HG03135 (cell line): ENCODE measurements around the gene RPL12.
"Not testable (repeated sequence)": the region's sequence is repeated elsewhere in the genome, so short reads cannot be mapped to it uniquely, and the experiment has no call there.

ENCODE experiments used
- ATAC-seq: cut with Tn5 transposase; IDR thresholded peaks from one replicate; pipeline ENCODE4 v1.9.1; 2021; ENCODE audit warnings: mild to moderate bottlenecking, moderate library complexity; ENCODE audit not compliant: unreplicated experiment

Gene RPL12

GRCh38 chr9:127470662-127471061 lies 19.5 kb upstream of the RPL12 start:
- ATAC-seq: no peak

GRCh38 chr9:127467621-127468020 lies 16.4 kb upstream of the RPL12 start:
- ATAC-seq: no peak

- ATAC-seq: not testable (repeated sequence)
Measured at GRCh38 chr9:127466407-127466917, 15.3 kb upstream of the RPL12 start.

- no peak for ATAC-seq
Measured at GRCh38 chr9:127463911-127464310, 12.7 kb upstream of the RPL12 start.

- no peak for ATAC-seq
Measured at GRCh38 chr9:127463382-127463781, 12.2 kb upstream of the RPL12 start.

- ATAC-seq: no peak
Measured at GRCh38 chr9:127458921-127459320, 7.7 kb upstream of the RPL12 start.

GRCh38 chr9:127457191-127457878 lies 6.1 kb upstream of the RPL12 start:
- no peak for ATAC-seq

- no peak for ATAC-seq
Measured at GRCh38 chr9:127455324-127455992, 4.3 kb upstream of the RPL12 start.

- no peak for ATAC-seq
Measured at GRCh38 chr9:127452691-127453090, 1.5 kb upstream of the RPL12 start.

GRCh38 chr9:127451858-127452656 lies 851 bp upstream of the RPL12 start:
- peak; percentile 5 for ATAC-seq

GRCh38 chr9:127451608-127451857 lies 327 bp upstream of the RPL12 start:
- ATAC-seq: peak; percentile 13

GRCh38 chr9:127450243-127450760 lies 904 bp downstream of the RPL12 start:
- peak; percentile 0 for ATAC-seq

- ATAC-seq: no peak
Measured at GRCh38 chr9:127449332-127449966, 1.8 kb downstream of the RPL12 start.

GRCh38 chr9:127448112-127448805 lies 2.9 kb downstream of the RPL12 start:
- ATAC-seq: no peak

GRCh38 chr9:127447416-127448111 lies 3.6 kb downstream of the RPL12 start:
- no peak for ATAC-seq

GRCh38 chr9:127446713-127447415 lies 4.3 kb downstream of the RPL12 start:
- ATAC-seq: no peak

GRCh38 chr9:127445851-127446712 lies 5.1 kb downstream of the RPL12 start:
- ATAC-seq: no peak
